Renal pelvis (tissue), 4 donors: ENCODE measurements around the gene PEX11G. TPM values are rescaled to one million over a fixed set of nuclear protein-coding genes. Genes with fewer than 3 reads are reported as not detected.
"Not testable (repeated sequence)": the region's sequence is repeated elsewhere in the genome, so short reads cannot be mapped to it uniquely, and the experiment has no call there.

Experiments used
- DNase-seq: peaks from one replicate; pipeline ENCODE4 v3.0.0-alpha.2; 2013
- polyA plus RNA-seq, 3 donors: library from polyadenylated mRNA; unstranded; fragments of 120-200 nt; gene quantifications; one replicate each; pipeline ENCODE4 v1.2.1, GENCODE V29; 2013; ENCODE audit not compliant: insufficient read length in 3 of 3

The PEX11G gene
- polyA plus RNA-seq, 3 donors, result 7.0 to 10.8 (median 9.2) TPM

DNA sequence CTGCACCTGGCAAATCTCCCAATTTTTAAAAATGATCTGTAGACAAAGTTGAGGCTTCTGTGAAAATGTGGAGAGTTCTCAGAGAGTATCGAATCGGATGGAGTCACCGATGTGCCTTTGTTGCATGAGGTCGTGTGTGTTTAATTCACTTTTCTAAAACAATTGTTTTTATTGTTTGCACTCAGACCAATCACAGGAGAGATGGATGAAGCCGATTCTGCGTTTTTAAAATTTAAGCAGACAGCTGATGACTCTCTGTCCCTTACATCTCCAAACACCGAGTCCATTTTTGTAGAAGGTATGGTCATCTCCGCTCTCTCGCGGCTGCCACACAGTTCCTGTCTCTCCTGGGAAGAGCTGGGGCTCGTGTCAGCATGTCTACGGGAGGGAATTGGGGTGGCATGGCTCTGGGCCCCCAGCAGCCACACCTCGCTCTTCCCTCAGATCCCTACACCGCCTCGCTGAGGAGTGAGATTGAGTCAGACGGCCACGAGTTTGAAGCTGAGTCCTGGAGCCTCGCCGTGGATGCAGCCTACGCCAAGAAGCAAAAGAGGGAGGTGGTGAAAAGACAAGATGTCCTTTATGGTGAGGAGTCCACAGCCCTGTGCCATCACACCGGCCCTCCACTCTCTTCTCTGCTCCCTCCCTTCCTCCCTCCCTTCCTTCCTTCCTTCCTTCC lies 47.2 kb downstream of the PEX11G start:
- no peak for DNase-seq

DNA sequence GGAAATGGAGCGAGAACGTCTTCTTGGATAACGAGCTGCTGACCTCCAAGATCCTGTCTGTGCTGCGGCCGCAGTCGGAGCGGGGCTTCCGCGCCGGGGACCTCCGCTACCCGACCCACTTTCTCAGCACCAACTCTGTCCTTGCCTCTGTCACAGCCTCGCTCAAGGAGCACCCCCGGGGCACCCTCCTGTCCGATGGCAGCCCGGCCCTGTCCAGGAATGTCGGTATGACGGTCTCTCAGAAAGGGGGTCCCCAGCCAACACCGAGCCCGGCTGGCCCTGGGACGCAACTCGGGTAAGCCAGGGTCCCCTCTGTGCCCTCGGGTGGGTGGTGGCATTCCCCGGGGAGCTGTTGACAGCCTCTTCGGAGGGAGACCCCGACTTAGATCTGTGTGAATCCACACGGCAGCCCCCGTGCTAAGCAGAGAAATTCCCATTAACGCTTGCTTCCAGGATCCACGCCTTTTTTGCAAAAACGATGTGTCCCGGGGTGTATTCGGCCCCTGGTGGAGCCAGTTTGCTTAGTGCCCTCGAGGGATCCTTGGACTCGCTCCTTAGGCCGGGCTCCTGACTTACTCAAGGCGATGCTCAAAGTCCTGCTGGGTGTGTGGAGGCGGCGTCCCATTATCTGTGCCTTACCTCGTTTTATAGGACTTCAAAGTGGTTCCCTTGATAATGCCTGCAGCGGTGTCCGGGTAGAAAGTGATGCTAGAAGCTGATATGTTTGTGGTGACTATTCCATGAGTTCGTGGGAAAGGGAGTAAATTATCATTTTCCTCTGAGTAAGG lies 48.5 kb downstream of the PEX11G start:
- DNase-seq, result no peak

DNA sequence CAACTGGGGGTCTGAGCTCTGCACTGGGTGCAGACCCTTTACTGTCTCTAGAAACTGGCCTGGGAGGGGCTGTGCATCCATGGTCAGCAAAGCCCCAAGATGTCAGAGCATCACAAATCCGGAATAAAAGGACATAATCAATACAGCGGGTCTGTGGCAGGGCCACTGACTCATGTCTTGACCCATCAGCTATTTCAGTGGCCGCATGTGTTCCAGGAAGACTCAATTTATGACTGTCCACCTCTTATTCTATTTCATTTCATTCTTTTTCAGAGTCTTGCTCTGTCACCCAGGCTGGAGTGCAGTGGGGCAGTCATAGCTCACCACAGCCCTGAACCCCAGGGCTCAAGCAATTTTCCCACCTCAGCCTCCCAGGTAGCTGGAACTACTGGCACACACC lies 53.2 kb downstream of the PEX11G start:
- no peak for DNase-seq

DNA sequence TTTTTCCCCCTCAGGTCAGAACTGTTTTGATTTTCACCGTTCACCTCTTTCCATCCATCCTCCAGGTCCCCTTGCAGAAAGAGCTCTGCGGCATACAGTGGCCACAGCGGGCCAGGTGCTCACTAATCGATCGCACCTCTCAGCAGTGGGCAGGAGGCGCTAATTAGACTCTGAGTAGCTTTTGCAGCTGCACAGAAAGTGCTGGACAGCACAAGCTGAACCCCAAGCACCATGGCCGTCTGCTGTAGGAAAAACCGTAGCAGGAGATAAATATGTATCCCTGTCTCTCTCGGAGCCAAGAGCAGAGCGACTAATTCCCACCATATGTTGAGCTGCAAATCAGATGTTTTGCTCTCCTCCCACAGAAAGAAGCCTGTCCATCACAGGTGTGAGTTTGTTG lies 54.4 kb downstream of the PEX11G start:
- no peak for DNase-seq

DNA sequence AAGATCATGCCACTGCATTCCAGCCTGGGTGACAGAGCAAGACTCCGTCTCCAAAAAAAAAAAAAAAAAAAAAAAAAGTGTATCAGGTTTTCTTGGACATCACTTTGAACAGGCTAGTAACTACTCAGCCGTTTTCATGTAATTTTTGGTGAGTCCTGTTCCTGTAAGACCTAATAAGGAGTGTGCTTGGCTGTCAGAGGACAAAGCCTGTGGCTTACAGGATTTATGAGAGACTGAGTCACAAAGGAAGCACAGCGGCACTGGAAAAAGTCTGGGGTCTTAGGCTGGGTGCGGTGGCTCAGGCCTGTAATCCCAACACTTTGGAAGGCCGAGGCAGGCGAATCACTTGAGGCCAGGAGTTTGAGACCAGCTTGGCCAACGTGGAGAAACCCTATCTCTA lies 55.4 kb downstream of the PEX11G start:
- DNase-seq, result not testable (repeated sequence)

DNA sequence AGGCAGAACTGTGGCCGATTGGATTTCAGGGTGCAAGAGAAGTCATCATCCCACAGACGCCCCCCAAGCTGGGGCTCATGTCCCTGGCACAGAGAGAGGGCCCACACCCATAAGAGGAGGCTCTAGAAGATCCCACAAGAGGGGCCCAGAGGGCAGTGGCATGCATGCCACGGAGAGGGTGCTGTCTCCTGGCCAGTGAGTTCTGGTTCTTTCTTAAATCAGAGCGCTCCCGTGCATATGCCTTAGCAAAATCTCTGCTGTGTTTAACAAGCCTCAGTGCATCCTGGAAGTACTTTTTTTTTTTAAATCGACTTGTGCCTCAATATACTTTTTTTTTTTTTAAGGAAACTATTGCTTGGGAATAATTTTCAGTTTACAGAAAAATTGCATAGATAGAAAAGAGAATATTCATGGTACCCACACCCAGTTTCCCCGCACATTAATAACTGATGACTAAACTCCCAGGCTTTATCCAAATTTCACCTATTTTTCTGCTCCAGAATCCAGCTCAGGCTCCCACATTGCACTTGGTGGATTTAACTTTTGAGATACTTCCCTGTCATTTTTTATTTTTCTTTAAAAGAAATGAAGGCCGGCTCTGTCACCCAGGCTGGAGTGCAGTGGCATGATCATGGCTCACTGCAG lies 59.1 kb downstream of the PEX11G start:
- no peak for DNase-seq

- DNase-seq, result no peak
Measured at GRCh38 chr19:7428651-7429113, 60.2 kb downstream of the PEX11G start.

- DNase-seq, result no peak
Measured at GRCh38 chr19:7427944-7428343, 60.9 kb downstream of the PEX11G start.

GRCh38 chr19:7426986-7427385 lies 61.8 kb downstream of the PEX11G start:
- no peak for DNase-seq

Other genes with a start within 250 kb of the PEX11G start
- 10 to 100 TPM; 25.0 to 37.6 (median 31.3) TPM for gene INSR, start 194.6 kb downstream of the PEX11G start, polyA plus RNA-seq
- gene ARHGEF18, start 140.1 kb downstream of the PEX11G start, polyA plus RNA-seq, result 10 to 100 TPM; 32.1 to 38.1 (median 34.3) TPM
- 10 to 100 TPM; 53.7 to 70.8 (median 64.5) TPM for gene ZNF358, start 27.1 kb upstream of the PEX11G start, polyA plus RNA-seq
- gene MCOLN1, start 33.6 kb upstream of the PEX11G start, polyA plus RNA-seq, result 10 to 100 TPM; 18.5 to 20.0 (median 19.8) TPM
- 10 to 100 TPM; 42.2 to 46.0 (median 42.8) TPM for gene PNPLA6, start 46.7 kb upstream of the PEX11G start, polyA plus RNA-seq
- 10 to 100 TPM; 25.0 to 28.6 (median 26.2) TPM for gene CAMSAP3, start 106.8 kb upstream of the PEX11G start, polyA plus RNA-seq
- gene XAB2, start 140.5 kb upstream of the PEX11G start, polyA plus RNA-seq, result 10 to 100 TPM; 37.5 to 47.5 (median 44.2) TPM
- gene PET100, start 140.8 kb upstream of the PEX11G start, polyA plus RNA-seq, result 100 to 1,000 TPM; 105 to 133 (median 113) TPM
- gene PCP2, start 144.7 kb upstream of the PEX11G start, polyA plus RNA-seq, result 1 to 10 TPM in 2 of 3 donors, under 1 TPM in 1; 0.91 to 2.1 (median 1.0) TPM
- gene STXBP2, start 148.1 kb upstream of the PEX11G start, polyA plus RNA-seq, result 10 to 100 TPM; 61.8 to 89.2 (median 81.4) TPM
- gene RETN, start 180.0 kb upstream of the PEX11G start, polyA plus RNA-seq, result 1 to 10 TPM; 1.3 to 2.2 (median 1.4) TPM
- gene MCEMP1, start 188.1 kb upstream of the PEX11G start, polyA plus RNA-seq, result under 1 TPM; 0.21 to 0.53 (median 0.21) TPM
- gene TRAPPC5, start 191.8 kb upstream of the PEX11G start, polyA plus RNA-seq, result 10 to 100 TPM; 60.2 to 81.9 (median 65.1) TPM
- gene FCER2, start 213.1 kb upstream of the PEX11G start, polyA plus RNA-seq, result under 1 TPM in 2 of 3 donors, not detected in 1; 0.12 to 0.17 TPM
- not detected for gene CLEC4G, start 243.1 kb upstream of the PEX11G start, polyA plus RNA-seq